Tibial artery (tissue), 4 donors: Measurements from ENCODE around the gene MLLT3.

Experiments
- DNase-seq, 2 donors: peaks; one replicate each; pipeline ENCODE4 v3.0.0-alpha.2; 2019
- H3K27ac ChIP-seq, 2 donors: fragments of 200-600 bp; sonication (generic) in 1 of 2; 1 replicate in 1 of 2; 2 replicates in 1 of 2; pipeline ENCODE4 v1.5.1; 2018 to 2019; ENCODE audit warnings: mild to moderate bottlenecking in 1 of 2
- H3K27me3 ChIP-seq, 2 donors: fragments of 200-600 bp; sonication (generic) in 1 of 2; one replicate each; pipeline versions ENCODE4 v1.5.1 to v1.6.0; 2016 to 2019
- H3K36me3 ChIP-seq, 3 donors: fragments of 200-600 bp; sonication (generic) in 2 of 3; one replicate each; pipeline ENCODE4 v1.5.1; 2016 to 2019; ENCODE audit warnings: mild to moderate bottlenecking in 2 of 3
- H3K4me1 ChIP-seq, 4 donors: fragments of 200-600 bp; sonication (generic) in 2 of 4; 1 replicate in 3 of 4; 2 replicates in 1 of 4; pipeline ENCODE4 v1.5.1; 2016 to 2019
- H3K4me3 ChIP-seq, 2 donors: fragments of 200-600 bp; sonication (generic) in 1 of 2; 1 replicate in 1 of 2; 2 replicates in 1 of 2; pipeline ENCODE4 v1.5.1; 2018 to 2019; ENCODE audit warnings: mild to moderate bottlenecking in 2 of 2
- H3K9me3 ChIP-seq, 3 donors: fragments of 200-600 bp; sonication (generic) in 1 of 3; one replicate each; pipeline ENCODE4 v1.5.1; 2016 to 2019
- CTCF ChIP-seq, 2 experiments: fragments of 200-600 bp in 1 of 2; fragments of 450-650 bp in 1 of 2; IDR thresholded peaks; one replicate each; pipeline ENCODE4 v1.5.1; 2017 to 2019; ENCODE audit warnings: antibody characterized with exemption in 2 of 2, mild to moderate bottlenecking in 1 of 2, moderate library complexity in 1 of 2
- intact Hi-C: fragments of 100-400 bp; cut with DNase I; formaldehyde crosslinking; loops from one replicate; pipeline ENCODE4 v1.15.0; 2023; ENCODE audit warnings: low total_unique reads

MLLT3 gene

GRCh38 chr9:20312732-20313131 is 309.6 kb downstream of the MLLT3 start:
- H3K27ac ChIP-seq, result no peak overlapping the region

GRCh38 chr9:20310024-20310423 is 312.3 kb downstream of the MLLT3 start:
- H3K4me1 ChIP-seq, result peaks cover 0 to 16% (median 0%) of the 10 kb centered on the region in 4 donors
- no peaks in the 10 kb centered on the region for H3K36me3 ChIP-seq
- H3K4me3 ChIP-seq, result no peak overlapping the region
- TF ChIP-seq CTCF (IDR thresholded peaks at IDR 0.05), result no peak
- no peaks in the 10 kb centered on the region for H3K27me3 ChIP-seq
- H3K9me3 ChIP-seq, result no peaks in the 10 kb centered on the region
- no peak for DNase-seq
- H3K27ac ChIP-seq, result no peak overlapping the region
- intact Hi-C loops, result no loop called here

More at GRCh38 chr9:20312732-20313131, 309.6 kb downstream of the MLLT3 start:
- TF ChIP-seq CTCF (IDR thresholded peaks at IDR 0.05), result no peak
- Histone ChIP-seq H3K4me1 (peaks cover 0 to 18% (median 1%) of the 10 kb centered on the region in 4 donors), H3K9me3 (no peaks in the 10 kb centered on the region), H3K4me3 (no peak overlapping the region), H3K27me3 (no peaks in the 10 kb centered on the region), H3K36me3 (no peaks in the 10 kb centered on the region)
- no peak for DNase-seq
- intact Hi-C loops, result no loop called here

GRCh38 chr9:20309124-20309523 is 313.2 kb downstream of the MLLT3 start:
- Histone ChIP-seq H3K4me3 (no peak overlapping the region), H3K36me3 (no peaks in the 10 kb centered on the region), H3K4me1 (peaks cover 0 to 15% (median 0%) of the 10 kb centered on the region in 4 donors), H3K27ac (no peak overlapping the region), H3K9me3 (no peaks in the 10 kb centered on the region), H3K27me3 (no peaks in the 10 kb centered on the region)
- no peak for DNase-seq
- no peak for TF ChIP-seq CTCF (IDR thresholded peaks at IDR 0.05)
- intact Hi-C loops, result no loop called here

- no peaks in the 10 kb centered on the region for H3K27me3 ChIP-seq
- H3K36me3 ChIP-seq, result no peaks in the 10 kb centered on the region
- intact Hi-C loops, result no loop called here
- H3K4me3 ChIP-seq, result no peak overlapping the region
- no peak for DNase-seq
- H3K9me3 ChIP-seq, result no peaks in the 10 kb centered on the region
- TF ChIP-seq CTCF (IDR thresholded peaks at IDR 0.05), result no peak
- H3K4me1 ChIP-seq, result peaks cover 0 to 4% (median 0%) of the 10 kb centered on the region in 4 donors
- no peak overlapping the region for H3K27ac ChIP-seq
Measured at GRCh38 chr9:20307621-20308020, 314.7 kb downstream of the MLLT3 start.

GRCh38 chr9:20305452-20305851 is 316.8 kb downstream of the MLLT3 start:
- no peak for TF ChIP-seq CTCF (IDR thresholded peaks at IDR 0.05)
- Histone ChIP-seq H3K9me3 (no peaks in the 10 kb centered on the region), H3K27me3 (no peaks in the 10 kb centered on the region), H3K27ac (no peak overlapping the region), H3K4me3 (no peak overlapping the region), H3K36me3 (no peaks in the 10 kb centered on the region), H3K4me1 (peaks cover 0 to 4% (median 0%) of the 10 kb centered on the region in 4 donors)
- intact Hi-C loops, result no loop called here
- no peak for DNase-seq

GRCh38 chr9:20303996-20304395 is 318.3 kb downstream of the MLLT3 start:
- Histone ChIP-seq H3K9me3 (no peaks in the 10 kb centered on the region), H3K4me3 (no peak overlapping the region), H3K27me3 (no peaks in the 10 kb centered on the region), H3K36me3 (no peaks in the 10 kb centered on the region), H3K4me1 (peaks cover 0 to 4% (median 0%) of the 10 kb centered on the region in 4 donors), H3K27ac (no peak overlapping the region)
- intact Hi-C loops, result no loop called here
- no peak for TF ChIP-seq CTCF (IDR thresholded peaks at IDR 0.05)
- DNase-seq, result no peak
